ENCODE data around the gene LPCAT3.

The LPCAT3 gene

DNA sequence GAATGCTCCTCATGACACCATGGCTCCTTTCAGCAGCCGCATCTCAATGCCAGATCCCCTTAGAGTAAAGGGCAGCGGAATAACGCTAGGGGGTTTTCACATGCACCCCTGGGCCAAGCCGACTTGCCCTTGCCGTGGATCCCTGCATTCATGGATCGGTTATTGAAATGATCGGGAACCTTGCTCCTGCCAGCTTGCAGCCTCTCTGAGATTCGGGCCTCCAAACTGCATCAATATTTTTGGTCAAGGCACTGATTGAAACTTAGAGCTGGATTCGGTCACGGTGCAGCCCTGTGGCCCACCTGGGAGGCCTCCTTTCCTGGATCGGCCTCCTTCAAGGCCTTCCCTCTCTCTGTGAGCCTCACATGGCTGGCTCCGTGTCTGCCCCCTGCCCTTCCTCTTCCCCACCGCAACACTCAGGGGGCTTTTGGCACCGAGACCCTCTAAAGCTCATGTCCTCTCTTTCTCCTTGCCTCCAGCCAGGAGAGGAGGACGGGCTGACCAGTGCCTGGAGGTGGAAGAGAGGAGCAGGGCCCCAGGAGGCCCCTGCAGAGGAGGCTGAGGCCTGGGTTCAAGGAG, 65.3 kb downstream of the LPCAT3 start:
- H3K4me1 ChIP-seq (ENCODE audit: control insufficient read depth in 2 of 2, insufficient read depth in 1 of 2, low read depth in 1 of 2, low read length in 2 of 2), result peaks cover 2 to 19% of the 10 kb centered on the region in 2 donors
- H2BK15ac ChIP-seq (ENCODE audit: low read length), result peak overlapping the region; percentile 97
- H3K14ac ChIP-seq (ENCODE audit: low read length), result peak overlapping the region; percentile 17
- H3K23ac ChIP-seq (ENCODE audit: low read depth, low read length, poor library complexity), result no peak overlapping the region
- H3K79me1 ChIP-seq (ENCODE audit: low read depth, low read length), result no peaks in the 10 kb centered on the region
- H3K9ac ChIP-seq (ENCODE audit: low read depth, low read length, poor library complexity), result no peak overlapping the region
- DNase-seq (ENCODE audit: low spot score), result no peak
- H4K8ac ChIP-seq (ENCODE audit: low read depth, low read length), result no peak overlapping the region
- peak overlapping the region; percentile 57 for H3K18ac ChIP-seq (ENCODE audit: low read length)
- no peaks in the 10 kb centered on the region for H3K36me3 ChIP-seq (replicated peaks in 1 of 2; ENCODE audit: control insufficient read depth in 2 of 2, insufficient read depth in 2 of 2, low read length in 2 of 2)
- H2AK5ac ChIP-seq (ENCODE audit: low read depth, low read length), result peak overlapping the region; percentile 76
- peak overlapping the region; percentile 80 for H2AFZ ChIP-seq (ENCODE audit: low read length)
- H2BK12ac ChIP-seq (ENCODE audit: low read length), result peak overlapping the region; percentile 75
- H3K4me3 ChIP-seq (ENCODE audit: low read length in 2 of 2), result no peak overlapping the region
- H3K9me3 ChIP-seq (replicated peaks in 1 of 2; ENCODE audit: control insufficient read depth in 2 of 2, insufficient read depth in 1 of 2, low read depth in 1 of 2, low read length in 2 of 2), result no peaks in the 10 kb centered on the region
- no peak overlapping the region for H4K91ac ChIP-seq (ENCODE audit: low read depth, low read length, poor library complexity)
- H2BK120ac ChIP-seq (ENCODE audit: low read depth, low read length), result no peak overlapping the region
- H3K27ac ChIP-seq (replicated peaks; ENCODE audit: low read length), result no peak overlapping the region
- no peak overlapping the region for H3K4me2 ChIP-seq (ENCODE audit: insufficient read depth, low read length, poor library complexity, severe bottlenecking)
- H3K27me3 ChIP-seq (ENCODE audit: control insufficient read depth in 3 of 3, insufficient read depth in 3 of 3, low read depth in 1 of 3, low read length in 3 of 3), result no peaks in the 10 kb centered on the region
- no CpG with 5 or more reads among the region's 15 CpGs for WGBS, 2 donors (ENCODE audit: extremely low coverage in 2 of 2, insufficient read length in 2 of 2, insufficient replicate concordance in 1 of 2)
- peak overlapping the region; percentile 32 for H2BK5ac ChIP-seq (ENCODE audit: low read length)
- no peak overlapping the region for H3K4ac ChIP-seq (ENCODE audit: low read length)

- no peak for DNase-seq (ENCODE audit: low spot score)
- Histone ChIP-seq H3K9ac (ENCODE audit: low read depth, low read length, poor library complexity) (no peak overlapping the region), H3K23ac (ENCODE audit: low read depth, low read length, poor library complexity) (no peak overlapping the region), H3K9me3 (replicated peaks in 1 of 2; ENCODE audit: control insufficient read depth in 2 of 2, insufficient read depth in 1 of 2, low read depth in 1 of 2, low read length in 2 of 2) (no peaks in the 10 kb centered on the region), H3K4ac (ENCODE audit: low read length) (no peak overlapping the region), H3K36me3 (replicated peaks in 1 of 2; ENCODE audit: control insufficient read depth in 2 of 2, insufficient read depth in 2 of 2, low read length in 2 of 2) (peaks cover 0 to under 1% of the 10 kb centered on the region in 2 donors), H3K27ac (replicated peaks; ENCODE audit: low read length) (no peak overlapping the region), H3K4me1 (ENCODE audit: control insufficient read depth in 2 of 2, insufficient read depth in 1 of 2, low read depth in 1 of 2, low read length in 2 of 2) (peaks cover 2 to 19% of the 10 kb centered on the region in 2 donors), H3K18ac (ENCODE audit: low read length) (peak overlapping the region; percentile 63), H2AK5ac (ENCODE audit: low read depth, low read length) (peak overlapping the region; percentile 76), H4K91ac (ENCODE audit: low read depth, low read length, poor library complexity) (peak overlapping the region; percentile 41), H3K14ac (ENCODE audit: low read length) (no peak overlapping the region), H2BK12ac (ENCODE audit: low read length) (no peak overlapping the region), H2BK5ac (ENCODE audit: low read length) (peak overlapping the region; percentile 32), H3K27me3 (ENCODE audit: control insufficient read depth in 3 of 3, insufficient read depth in 3 of 3, low read depth in 1 of 3, low read length in 3 of 3) (no peaks in the 10 kb centered on the region), H2BK120ac (ENCODE audit: low read depth, low read length) (no peak overlapping the region), H2AFZ (ENCODE audit: low read length) (peak overlapping the region; percentile 80), H2BK15ac (ENCODE audit: low read length) (no peak overlapping the region), H3K4me2 (ENCODE audit: insufficient read depth, low read length, poor library complexity, severe bottlenecking) (no peak overlapping the region), H3K79me1 (ENCODE audit: low read depth, low read length) (no peaks in the 10 kb centered on the region), H4K8ac (ENCODE audit: low read depth, low read length) (peak overlapping the region; percentile 23), H3K4me3 (ENCODE audit: low read length in 2 of 2) (no peak overlapping the region)
- no CpG with 5 or more reads among the region's 22 CpGs for WGBS, 2 donors (ENCODE audit: extremely low coverage in 2 of 2, insufficient read length in 2 of 2, insufficient replicate concordance in 1 of 2)
Measured at GRCh38 chr12:6952121-6952862, 66.0 kb downstream of the LPCAT3 start.

- Histone ChIP-seq H3K23ac (ENCODE audit: low read depth, low read length, poor library complexity) (peak overlapping the region; percentile 69), H3K14ac (ENCODE audit: low read length) (peak overlapping the region; percentile 58), H3K4me2 (ENCODE audit: insufficient read depth, low read length, poor library complexity, severe bottlenecking) (no peak overlapping the region), H4K91ac (ENCODE audit: low read depth, low read length, poor library complexity) (peak overlapping the region; percentile 59), H2BK5ac (ENCODE audit: low read length) (peak overlapping the region; percentile 45), H3K18ac (ENCODE audit: low read length) (peak overlapping the region; percentile 60), H3K4me3 (ENCODE audit: low read length in 2 of 2) (no peak overlapping the region), H3K4me1 (ENCODE audit: control insufficient read depth in 2 of 2, insufficient read depth in 1 of 2, low read depth in 1 of 2, low read length in 2 of 2) (peaks cover 4 to 19% of the 10 kb centered on the region in 2 donors), H3K27ac (replicated peaks; ENCODE audit: low read length) (no peak overlapping the region), H4K8ac (ENCODE audit: low read depth, low read length) (no peak overlapping the region), H3K9me3 (replicated peaks in 1 of 2; ENCODE audit: control insufficient read depth in 2 of 2, insufficient read depth in 1 of 2, low read depth in 1 of 2, low read length in 2 of 2) (no peaks in the 10 kb centered on the region), H3K79me1 (ENCODE audit: low read depth, low read length) (no peaks in the 10 kb centered on the region), H3K27me3 (ENCODE audit: control insufficient read depth in 3 of 3, insufficient read depth in 3 of 3, low read depth in 1 of 3, low read length in 3 of 3) (no peaks in the 10 kb centered on the region), H2BK15ac (ENCODE audit: low read length) (peak overlapping the region; percentile 28), H3K4ac (ENCODE audit: low read length) (no peak overlapping the region), H2AK5ac (ENCODE audit: low read depth, low read length) (peak overlapping the region; percentile 76), H3K9ac (ENCODE audit: low read depth, low read length, poor library complexity) (no peak overlapping the region), H2AFZ (ENCODE audit: low read length) (peak overlapping the region; percentile 80), H3K36me3 (replicated peaks in 1 of 2; ENCODE audit: control insufficient read depth in 2 of 2, insufficient read depth in 2 of 2, low read length in 2 of 2) (peaks cover 0 to 7% of the 10 kb centered on the region in 2 donors), H2BK12ac (ENCODE audit: low read length) (no peak overlapping the region), H2BK120ac (ENCODE audit: low read depth, low read length) (no peak overlapping the region)
- WGBS, 2 donors (ENCODE audit: extremely low coverage in 2 of 2, insufficient read length in 2 of 2, insufficient replicate concordance in 1 of 2), result no CpG with 5 or more reads among the region's 20 CpGs
- DNase-seq (ENCODE audit: low spot score), result no peak
Measured at GRCh38 chr12:6951551-6952120, 66.6 kb downstream of the LPCAT3 start.
